Large intestine (tissue), 1 donor: ENCODE results near the gene MGST1. TPM values are rescaled to one million over a fixed set of nuclear protein-coding genes. Genes with fewer than 3 reads are reported as not detected.

ENCODE experiments used
- polyA plus RNA-seq: library from polyadenylated mRNA; unstranded; fragments of 120-200 nt; gene quantifications from one replicate; pipeline ENCODE4 v1.2.1, GENCODE V29; 2013

The MGST1 gene
- polyA plus RNA-seq, 1 donor, result 118 TPM

Other genes starting within 250 kb of the MGST1 start
- not detected for gene SLC15A5, start 70.0 kb upstream of the MGST1 start, polyA plus RNA-seq